ENCODE data around the gene POLR1F. TPM values are rescaled to one million over a fixed set of nuclear protein-coding genes. Genes with fewer than 3 reads are reported as not detected.

POLR1F gene
- total and polyA plus RNA-seq, 9 of the 15 experiments (the other 6 are each of a cell fraction or from before 2014, with no cell fraction given): 17.5 to 95.3 (median 32.7) TPM

GRCh38 chr7:19665399-19666008 is 43.3 kb downstream of the POLR1F start:
- intact Hi-C loops (cut with micrococcal nuclease) (loop anchor here (5.0 kb wide), 3 partner anchors 543 to 1983 kb away; no protein-coding TSS in a partner anchor), in situ Hi-C loops (cut with MboI) (loop anchor here (25.0 kb wide), 1 partner anchor 1303 kb away; no protein-coding TSS in a partner anchor)
- ChIA-PET POLR2A (no interaction called here), CTCF (ENCODE audit: low intra/inter-chr PET ratio) (interaction anchor here (0.6 to 1.0 kb wide), 2 partner anchors 1915 to 1984 kb away, joined by 4 read pairs; no protein-coding TSS in a partner anchor)
- no TSS peak for BruUV-seq (replicated peaks)
- H3K9ac ChIP-seq (ENCODE audit: insufficient read depth in 1 of 2, low read depth in 2 of 2, low read length in 2 of 2): no peak overlapping the region
- H2AFZ ChIP-seq (ENCODE audit: low read depth, low read length): peak overlapping the region; percentile 55; the same call in 1 of the 2 replicates
- ATAC-seq (peak; percentile 63; the same call in 1 of the 3 replicates), FAIRE-seq (peak; percentile 74), DNase-seq (ENCODE audit: extremely low read depth in 1 of 4, low spot score in 3 of 4) (peak; percentile 15 to 35 (median 28))
- no peaks in the 10 kb centered on the region for H3K36me3 ChIP-seq (ENCODE audit: control insufficient read depth, insufficient read depth, low read length)
- H3K4me2 ChIP-seq (ENCODE audit: insufficient read depth, low read length): no peak overlapping the region
- no peaks in the 10 kb centered on the region for H3K79me2 ChIP-seq (ENCODE audit: control insufficient read depth, insufficient read depth, low read length)
- H4K20me1 ChIP-seq (replicated peaks; ENCODE audit: control insufficient read depth, insufficient read depth, low read length): no peaks in the 10 kb centered on the region
- no peaks in the 10 kb centered on the region for H3K27me3 ChIP-seq (ENCODE audit: control insufficient read depth in 2 of 2, insufficient read depth in 2 of 2, low read length in 2 of 2)
- WGBS (ENCODE audit: insufficient coverage, low coverage, missing lambda C conversion rate): 0% methylated on average over 1 of the region's 1 CpG
- H3K9me1 ChIP-seq (ENCODE audit: control insufficient read depth, insufficient read depth, low read length): no peaks in the 10 kb centered on the region
- no peak overlapping the region for H3K27ac ChIP-seq (ENCODE audit: extremely low read depth, low read depth, low read length)
- H3K9me3 ChIP-seq (replicated peaks; ENCODE audit: control insufficient read depth, insufficient read depth, low read depth, low read length): no peaks in the 10 kb centered on the region
- no peak overlapping the region for H3K4me3 ChIP-seq
- H3K4me1 ChIP-seq (replicated peaks in 1 of 2; ENCODE audit: control insufficient read depth in 2 of 2, insufficient read depth in 2 of 2, low read length in 2 of 2): no peaks in the 10 kb centered on the region; a peak in 1 of 5 replicates
- TF ChIP-seq NFE2 (IDR thresholded peaks at IDR 0.05; ENCODE audit: low read depth): no peak
- peak; percentile 63 to 68 for TF ChIP-seq RAD21 (CRISPR knock-in tag; conservative IDR thresholded peaks at IDR 0.05 in 1 of 2, IDR thresholded peaks at IDR 0.05 in 1 of 2)
- TF ChIP-seq ZFP36 (IDR thresholded peaks at IDR 0.05; ENCODE audit: low read depth, low read length, partially characterized antibody): no peak
- TF ChIP-seq CBX1 (IDR thresholded peaks at IDR 0.05; ENCODE audit: low read depth): no peak
- no peak for TF ChIP-seq SNAPC5 (CRISPR knock-in tag; IDR thresholded peaks at IDR 0.05)
- TF ChIP-seq KLF1 (tag; IDR thresholded peaks at IDR 0.05): no peak
- TF ChIP-seq USF2 (CRISPR knock-in tag; IDR thresholded peaks at IDR 0.05): no peak
- TF ChIP-seq ZNF184 (CRISPR knock-in tag; IDR thresholded peaks at IDR 0.05): no peak
- no peak for TF ChIP-seq ZNF57 (CRISPR knock-in tag; IDR thresholded peaks at IDR 0.05)
- TF ChIP-seq DEAF1 (CRISPR knock-in tag; IDR thresholded peaks at IDR 0.05): peak; percentile 32; the same call in 1 of the 2 replicates
- TF ChIP-seq ZBTB43 (CRISPR knock-in tag; IDR thresholded peaks at IDR 0.05): no peak
- peak; percentile 21 to 67 (median 32); a peak in 4 of 6 replicates for TF ChIP-seq CTCF (IDR thresholded peaks at IDR 0.05 in 2 of 3, conservative IDR thresholded peaks at IDR 0.05 in 1 of 3; ENCODE audit: insufficient read depth in 2 of 3, low read depth in 1 of 3, low read length in 3 of 3)

Data from K562 (cell line).